Activated naive CD8-positive, alpha-beta T cell (primary cell): ENCODE data around the gene CRK.
"Not testable (repeated sequence)": the region's sequence is repeated elsewhere in the genome, so short reads cannot be mapped to it uniquely, and the experiment has no call there.

ENCODE experiments used
- H3K27ac Mint-ChIP-seq: one replicate; pipeline ENCODE4 v1.8.0; 2021; ENCODE audit warnings: mixed read lengths
- H3K27me3 Mint-ChIP-seq: one replicate; pipeline ENCODE4 v1.8.0; 2021; ENCODE audit warnings: mixed read lengths
- H3K36me3 Mint-ChIP-seq: one replicate; pipeline ENCODE4 v1.8.0; 2021; ENCODE audit warnings: mixed read lengths
- H3K4me1 Mint-ChIP-seq: one replicate; pipeline ENCODE4 v1.8.0; 2021; ENCODE audit warnings: low read depth, mixed read lengths
- H3K4me3 Mint-ChIP-seq: one replicate; pipeline ENCODE4 v1.8.0; 2021; ENCODE audit warnings: mild to moderate bottlenecking, mixed read lengths
- H3K9me3 Mint-ChIP-seq: one replicate; pipeline ENCODE4 v1.8.0; 2021; ENCODE audit warnings: low read depth, mixed read lengths

CRK gene

GRCh38 chr17:1435326-1435725 lies 20.7 kb downstream of the CRK start:
- no peaks in the 10 kb centered on the region for H3K9me3 Mint-ChIP-seq
- peaks cover 3% of the 10 kb centered on the region for H3K36me3 Mint-ChIP-seq
- no peak overlapping the region for H3K4me3 Mint-ChIP-seq
- H3K4me1 Mint-ChIP-seq: peaks cover 26% of the 10 kb centered on the region
- H3K27ac Mint-ChIP-seq: no peak overlapping the region
- H3K27me3 Mint-ChIP-seq: no peaks in the 10 kb centered on the region

GRCh38 chr17:1434150-1434549 lies 21.9 kb downstream of the CRK start:
- Mint-ChIP-seq H3K27me3 (no peaks in the 10 kb centered on the region), H3K9me3 (no peaks in the 10 kb centered on the region), H3K36me3 (peaks cover 3% of the 10 kb centered on the region), H3K4me1 (peaks cover 26% of the 10 kb centered on the region), H3K27ac (no peak overlapping the region), H3K4me3 (no peak overlapping the region)

GRCh38 chr17:1431631-1432104 lies 24.4 kb downstream of the CRK start:
- H3K27me3 Mint-ChIP-seq: no peaks in the 10 kb centered on the region
- H3K36me3 Mint-ChIP-seq: peaks cover 3% of the 10 kb centered on the region
- no peaks in the 10 kb centered on the region for H3K9me3 Mint-ChIP-seq
- H3K27ac Mint-ChIP-seq: no peak overlapping the region
- H3K4me3 Mint-ChIP-seq: no peak overlapping the region
- peaks cover 20% of the 10 kb centered on the region for H3K4me1 Mint-ChIP-seq

GRCh38 chr17:1423456-1424135 lies 32.4 kb downstream of the CRK start:
- H3K9me3 Mint-ChIP-seq: no peaks in the 10 kb centered on the region
- H3K27me3 Mint-ChIP-seq: no peaks in the 10 kb centered on the region
- no peak overlapping the region for H3K4me3 Mint-ChIP-seq
- H3K27ac Mint-ChIP-seq: peak overlapping the region; percentile 47
- H3K36me3 Mint-ChIP-seq: peaks cover 5% of the 10 kb centered on the region
- peaks cover 14% of the 10 kb centered on the region for H3K4me1 Mint-ChIP-seq

- no peak overlapping the region for H3K4me3 Mint-ChIP-seq
- H3K27me3 Mint-ChIP-seq: no peaks in the 10 kb centered on the region
- H3K36me3 Mint-ChIP-seq: peaks cover 5% of the 10 kb centered on the region
- no peaks in the 10 kb centered on the region for H3K9me3 Mint-ChIP-seq
- peak overlapping the region; percentile 50 for H3K27ac Mint-ChIP-seq
- H3K4me1 Mint-ChIP-seq: peaks cover 14% of the 10 kb centered on the region
Observed at GRCh38 chr17:1422885-1423284, 33.1 kb downstream of the CRK start.

GRCh38 chr17:1421470-1421869 lies 34.6 kb downstream of the CRK start:
- Mint-ChIP-seq H3K9me3 (no peaks in the 10 kb centered on the region), H3K4me1 (peaks cover 14% of the 10 kb centered on the region), H3K4me3 (no peak overlapping the region)

GRCh38 chr17:1420981-1421380 lies 35.1 kb downstream of the CRK start:
- peaks cover 14% of the 10 kb centered on the region for H3K4me1 Mint-ChIP-seq
- peaks cover 5% of the 10 kb centered on the region for H3K36me3 Mint-ChIP-seq
- H3K27me3 Mint-ChIP-seq: no peaks in the 10 kb centered on the region
- H3K9me3 Mint-ChIP-seq: no peaks in the 10 kb centered on the region
- H3K27ac Mint-ChIP-seq: no peak overlapping the region
- no peak overlapping the region for H3K4me3 Mint-ChIP-seq

More at GRCh38 chr17:1421470-1421869, 34.6 kb downstream of the CRK start:
- H3K36me3 Mint-ChIP-seq: peaks cover 5% of the 10 kb centered on the region
- no peak overlapping the region for H3K27ac Mint-ChIP-seq
- H3K27me3 Mint-ChIP-seq: no peaks in the 10 kb centered on the region

GRCh38 chr17:1420163-1420562 lies 35.9 kb downstream of the CRK start:
- H3K4me1 Mint-ChIP-seq: peaks cover 13% of the 10 kb centered on the region
- peaks cover 5% of the 10 kb centered on the region for H3K36me3 Mint-ChIP-seq
- no peak overlapping the region for H3K27ac Mint-ChIP-seq
- H3K9me3 Mint-ChIP-seq: no peaks in the 10 kb centered on the region
- no peaks in the 10 kb centered on the region for H3K27me3 Mint-ChIP-seq
- H3K4me3 Mint-ChIP-seq: no peak overlapping the region

- not testable (repeated sequence) for H3K27ac Mint-ChIP-seq, H3K4me1 Mint-ChIP-seq, H3K9me3 Mint-ChIP-seq, H3K27me3 Mint-ChIP-seq, H3K4me3 Mint-ChIP-seq, H3K36me3 Mint-ChIP-seq
Observed at GRCh38 chr17:1418476-1418875, 37.6 kb downstream of the CRK start.

GRCh38 chr17:1416414-1416813 lies 39.6 kb downstream of the CRK start:
- no peaks in the 10 kb centered on the region for H3K4me1 Mint-ChIP-seq
- H3K27me3 Mint-ChIP-seq: no peaks in the 10 kb centered on the region
- no peaks in the 10 kb centered on the region for H3K36me3 Mint-ChIP-seq
- no peaks in the 10 kb centered on the region for H3K9me3 Mint-ChIP-seq
- no peak overlapping the region for H3K27ac Mint-ChIP-seq
- H3K4me3 Mint-ChIP-seq: no peak overlapping the region

- H3K4me1 Mint-ChIP-seq: no peaks in the 10 kb centered on the region
- H3K4me3 Mint-ChIP-seq: no peak overlapping the region
- no peaks in the 10 kb centered on the region for H3K9me3 Mint-ChIP-seq
- no peaks in the 10 kb centered on the region for H3K27me3 Mint-ChIP-seq
- H3K27ac Mint-ChIP-seq: no peak overlapping the region
- H3K36me3 Mint-ChIP-seq: no peaks in the 10 kb centered on the region
Observed at GRCh38 chr17:1414634-1415033, 41.4 kb downstream of the CRK start.

GRCh38 chr17:1414001-1414574 lies 41.9 kb downstream of the CRK start:
- Mint-ChIP-seq H3K27ac (no peak overlapping the region), H3K27me3 (no peaks in the 10 kb centered on the region), H3K9me3 (no peaks in the 10 kb centered on the region), H3K36me3 (no peaks in the 10 kb centered on the region), H3K4me3 (no peak overlapping the region), H3K4me1 (no peaks in the 10 kb centered on the region)

- Mint-ChIP-seq H3K27ac (no peak overlapping the region), H3K27me3 (no peaks in the 10 kb centered on the region), H3K4me3 (no peak overlapping the region), H3K36me3 (no peaks in the 10 kb centered on the region), H3K9me3 (no peaks in the 10 kb centered on the region), H3K4me1 (no peaks in the 10 kb centered on the region)
Observed at GRCh38 chr17:1413281-1413791, 42.7 kb downstream of the CRK start.

GRCh38 chr17:1412185-1413110 lies 43.6 kb downstream of the CRK start:
- H3K4me3 Mint-ChIP-seq: no peak overlapping the region
- H3K9me3 Mint-ChIP-seq: no peaks in the 10 kb centered on the region
- H3K36me3 Mint-ChIP-seq: no peaks in the 10 kb centered on the region
- no peaks in the 10 kb centered on the region for H3K4me1 Mint-ChIP-seq
- H3K27me3 Mint-ChIP-seq: no peaks in the 10 kb centered on the region
- H3K27ac Mint-ChIP-seq: no peak overlapping the region

GRCh38 chr17:1402262-1402586 lies 53.8 kb downstream of the CRK start:
- Mint-ChIP-seq H3K27me3 (no peaks in the 10 kb centered on the region), H3K36me3 (no peaks in the 10 kb centered on the region), H3K4me3 (no peak overlapping the region), H3K9me3 (no peaks in the 10 kb centered on the region), H3K4me1 (peaks cover 12% of the 10 kb centered on the region), H3K27ac (no peak overlapping the region)
